Sigmoid colon (tissue), 7 donors: ENCODE results near the gene UPK3A. TPM values are rescaled to one million over a fixed set of nuclear protein-coding genes. Genes with fewer than 3 reads are reported as not detected.

ENCODE experiments used
- DNase-seq: peaks from one replicate; pipeline ENCODE4 v3.0.0-alpha.2; 2019
- H3K27ac ChIP-seq, 4 donors: fragments of 200-600 bp; sonication (generic); one replicate each; pipeline ENCODE4 v1.5.1; 2016 to 2019; ENCODE audit warnings: mild to moderate bottlenecking in 1 of 4
- H3K27me3 ChIP-seq, 3 donors: fragments of 200-600 bp; sonication (generic); one replicate each; pipeline ENCODE4 v1.5.1; 2019; ENCODE audit warnings: mild to moderate bottlenecking in 1 of 3
- H3K36me3 ChIP-seq, 4 donors: fragments of 200-600 bp; sonication (generic); one replicate each; pipeline ENCODE4 v1.5.1; 2016 to 2019
- H3K4me1 ChIP-seq, 4 donors: fragments of 200-600 bp; sonication (generic); one replicate each; pipeline ENCODE4 v1.5.1; 2017 to 2019
- H3K4me3 ChIP-seq, 4 donors: fragments of 200-600 bp; sonication (generic); one replicate each; pipeline ENCODE4 v1.5.1; 2017 to 2019; ENCODE audit warnings: mild to moderate bottlenecking in 2 of 4, moderate library complexity in 1 of 4
- H3K9me3 ChIP-seq, 4 donors: fragments of 200-600 bp in 3 of 4; sonication (generic) in 3 of 4; one replicate each; pipeline versions ENCODE4 v1.5.1 to v1.6.1; 2013 to 2019
- CTCF ChIP-seq, 4 experiments: fragments of 450-650 bp in 3 of 4; fragments of 200-600 bp in 1 of 4; IDR thresholded peaks; one replicate each; pipeline ENCODE4 v1.5.1; 2016 to 2019; ENCODE audit warnings: antibody characterized with exemption in 4 of 4, mild to moderate bottlenecking in 3 of 4, moderate library complexity in 2 of 4
- EP300 ChIP-seq, 4 donors: sonication (generic); formaldehyde crosslinking; IDR thresholded peaks; one replicate each; pipeline ENCODE4 v1.6.1; 2017; ENCODE audit warnings: antibody characterized with exemption in 4 of 4
- POLR2A ChIP-seq, 2 donors: fragments of 450-650 bp; IDR thresholded peaks; one replicate each; pipeline ENCODE4 v1.6.1; 2016; ENCODE audit warnings: antibody characterized with exemption in 2 of 2, mild to moderate bottlenecking in 2 of 2, moderate library complexity in 2 of 2
- POLR2AphosphoS5 ChIP-seq, 4 donors: sonication (generic); formaldehyde crosslinking; IDR thresholded peaks; one replicate each; pipeline ENCODE4 v1.6.1; 2017; ENCODE audit warnings: antibody characterized with exemption in 4 of 4
- WGBS, 2 donors: extraction: QIAGEN DNeasy Blood & Tissue Kit; methylation state at CpG; one replicate each; pipeline ENCODE4 v1.1.7; 2013; 5-methylcytosine and 5-hydroxymethylcytosine counted together
- intact Hi-C: fragments of 100-400 bp; cut with DNase I; formaldehyde crosslinking; loops from one replicate; pipeline ENCODE4 v1.15.1; 2023
- polyA plus RNA-seq, 3 donors: library from polyadenylated mRNA; stranded (reverse); fragments of 200-250 nt; gene quantifications; one replicate each; pipeline ENCODE4 v1.2.3, GENCODE V29; 2013
- total RNA-seq, 4 donors: library from RNA; depleted of rRNA; stranded (reverse); fragments of >200 nt; gene quantifications; one replicate each; pipeline ENCODE4 v1.1.0, GENCODE V29; 2016
- donor health status: healthy with polysubstance abuse.
- donor health status: Bipolar disorder and iron deficiency.
- donor health status: healthy.

The UPK3A gene
- total and polyA plus RNA-seq, 7 donors = 0.98 TPM; not detected in 6

DNA sequence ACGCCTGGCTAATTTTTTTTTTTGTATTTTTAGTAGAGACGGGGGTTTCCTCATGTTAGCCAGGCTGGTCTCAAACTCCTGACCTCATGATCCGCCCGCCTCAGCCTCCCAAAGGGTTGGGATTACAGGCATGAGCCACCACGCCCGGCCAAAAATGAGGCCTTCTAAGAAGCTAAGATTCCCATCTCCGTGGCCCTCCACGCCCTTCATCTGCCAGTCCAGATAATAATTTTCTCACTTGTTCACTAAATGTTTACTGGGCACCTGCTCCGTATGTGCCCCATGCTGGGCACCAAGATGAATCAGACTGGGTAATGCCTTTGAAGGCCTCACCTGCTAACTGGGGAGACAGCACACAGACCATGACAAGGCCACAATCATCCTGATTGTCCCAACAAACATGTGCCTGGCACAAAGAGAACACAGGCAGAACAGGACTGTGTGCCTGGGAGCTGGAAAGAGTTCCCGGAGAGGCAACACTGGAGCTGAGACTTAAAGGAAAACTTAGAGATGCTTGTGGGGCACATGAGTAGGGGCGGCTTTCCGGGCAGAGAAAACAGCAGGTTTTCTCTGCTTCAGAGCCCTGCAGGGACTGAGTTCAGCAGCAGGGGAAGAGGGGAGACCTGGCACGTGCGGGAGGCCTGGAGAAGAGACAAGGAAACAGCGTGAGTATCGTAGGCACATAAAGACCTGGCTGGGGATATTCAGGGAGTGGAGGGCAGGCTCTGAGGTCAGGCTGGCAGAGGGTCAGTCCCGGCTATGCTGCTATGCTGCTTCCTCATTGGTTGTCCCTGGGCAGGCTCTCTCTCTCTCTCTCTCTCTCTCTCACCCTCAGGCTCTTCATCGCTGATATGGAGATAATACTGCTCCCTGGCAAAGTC, 46.4 kb upstream of the UPK3A start:
- TF ChIP-seq CTCF (IDR thresholded peaks at IDR 0.05) = no peak
- TF ChIP-seq POLR2A (IDR thresholded peaks at IDR 0.05) = no peak
- TF ChIP-seq EP300 (IDR thresholded peaks at IDR 0.05) = no peak
- TF ChIP-seq POLR2AphosphoS5 (IDR thresholded peaks at IDR 0.05) = no peak
- Histone ChIP-seq H3K9me3 (no peaks in the 10 kb centered on the region), H3K36me3 (peaks cover 0 to 5% (median 0%) of the 10 kb centered on the region in 4 donors), H3K4me3 (no peak overlapping the region), H3K27ac (no peak overlapping the region), H3K27me3 (no peaks in the 10 kb centered on the region), H3K4me1 (peaks cover 0 to 33% (median 26%) of the 10 kb centered on the region in 4 donors)
- no peak for DNase-seq
- intact Hi-C loops = no loop called here
- 90 to 95% methylated on average over 18 of the region's 18 CpGs for WGBS, 2 donors

- 65 to 71% methylated on average over 6 of the region's 6 CpGs for WGBS, 2 donors
- TF ChIP-seq POLR2A (IDR thresholded peaks at IDR 0.05) (no peak), POLR2AphosphoS5 (IDR thresholded peaks at IDR 0.05) (no peak), EP300 (IDR thresholded peaks at IDR 0.05) (no peak), CTCF (IDR thresholded peaks at IDR 0.05) (no peak)
- H3K27me3 ChIP-seq = no peaks in the 10 kb centered on the region
- H3K4me1 ChIP-seq = peaks cover 0 to 33% (median 26%) of the 10 kb centered on the region in 4 donors
- H3K4me3 ChIP-seq = peak overlapping the region in 3 of 4 donors; percentile 64 to 74 (median 73)
- DNase-seq = no peak
- peaks cover 0 to 5% (median 0%) of the 10 kb centered on the region in 4 donors for H3K36me3 ChIP-seq
- H3K27ac ChIP-seq = no peak overlapping the region
- intact Hi-C loops = no loop called here
- no peaks in the 10 kb centered on the region for H3K9me3 ChIP-seq
Observed at GRCh38 chr22:45238957-45239680, 45.6 kb upstream of the UPK3A start.

- no peaks in the 10 kb centered on the region for H3K9me3 ChIP-seq
- peaks cover 0 to 5% (median 0%) of the 10 kb centered on the region in 4 donors for H3K36me3 ChIP-seq
- TF ChIP-seq CTCF (IDR thresholded peaks at IDR 0.05) (no peak), EP300 (IDR thresholded peaks at IDR 0.05) (no peak), POLR2AphosphoS5 (IDR thresholded peaks at IDR 0.05) (no peak), POLR2A (IDR thresholded peaks at IDR 0.05) (no peak)
- peak overlapping the region; percentile 25 to 67 (median 60) for H3K27ac ChIP-seq
- WGBS, 2 donors = 37 to 43% methylated on average over 8 of the region's 8 CpGs
- peaks cover 0 to 33% (median 26%) of the 10 kb centered on the region in 4 donors for H3K4me1 ChIP-seq
- no peaks in the 10 kb centered on the region for H3K27me3 ChIP-seq
- DNase-seq = no peak
- intact Hi-C loops = loop anchor here (2.0 kb wide), 1 partner anchor 77 kb away; the partner anchor contains the start of gene NUP50
- H3K4me3 ChIP-seq = peak overlapping the region; percentile 43 to 74 (median 68)
Observed at GRCh38 chr22:45239681-45240051, 45.1 kb upstream of the UPK3A start.

GRCh38 chr22:45240104-45240809, 44.5 kb upstream of the UPK3A start:
- intact Hi-C loops = loop anchor here (2.0 kb wide), 1 partner anchor 77 kb away; the partner anchor contains the start of gene NUP50
- 1% methylated on average over 73 of the region's 73 CpGs for WGBS, 2 donors
- Histone ChIP-seq H3K36me3 (peaks cover 0 to 5% (median 0%) of the 10 kb centered on the region in 4 donors), H3K4me3 (peak overlapping the region; percentile 43 to 74 (median 68)), H3K27ac (peak overlapping the region; percentile 25 to 67 (median 60)), H3K9me3 (no peaks in the 10 kb centered on the region), H3K4me1 (peaks cover 0 to 33% (median 26%) of the 10 kb centered on the region in 4 donors), H3K27me3 (no peaks in the 10 kb centered on the region)
- no peak for DNase-seq
- TF ChIP-seq POLR2A (IDR thresholded peaks at IDR 0.05) (no peak), EP300 (IDR thresholded peaks at IDR 0.05) (no peak), CTCF (IDR thresholded peaks at IDR 0.05) (no peak), POLR2AphosphoS5 (IDR thresholded peaks at IDR 0.05) (no peak)
